ENCODE data around the gene SLC6A9.

The SLC6A9 gene

DNA sequence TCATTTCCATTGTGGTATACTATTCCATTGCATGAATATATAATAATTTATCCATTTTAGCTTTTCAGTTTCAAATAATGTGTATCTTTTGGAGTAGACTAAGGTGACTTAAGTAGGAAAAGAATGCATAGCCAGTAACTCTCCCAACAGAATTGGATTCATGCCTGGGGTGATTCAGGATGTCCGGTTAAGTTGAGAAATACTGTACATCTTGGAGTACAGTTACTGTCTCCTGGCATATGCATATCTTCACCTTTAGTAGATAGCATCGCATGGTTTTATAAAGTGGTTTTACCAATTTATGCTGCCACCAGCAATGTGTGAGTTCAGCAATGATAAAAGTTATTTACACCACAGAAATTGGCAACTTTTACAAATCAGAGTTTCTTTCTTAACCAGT, 18.6 kb upstream of the SLC6A9 start:
- in situ Hi-C loops (cut with MboI; ENCODE audit: low sequenced_read_pairs): no loop called here

DNA sequence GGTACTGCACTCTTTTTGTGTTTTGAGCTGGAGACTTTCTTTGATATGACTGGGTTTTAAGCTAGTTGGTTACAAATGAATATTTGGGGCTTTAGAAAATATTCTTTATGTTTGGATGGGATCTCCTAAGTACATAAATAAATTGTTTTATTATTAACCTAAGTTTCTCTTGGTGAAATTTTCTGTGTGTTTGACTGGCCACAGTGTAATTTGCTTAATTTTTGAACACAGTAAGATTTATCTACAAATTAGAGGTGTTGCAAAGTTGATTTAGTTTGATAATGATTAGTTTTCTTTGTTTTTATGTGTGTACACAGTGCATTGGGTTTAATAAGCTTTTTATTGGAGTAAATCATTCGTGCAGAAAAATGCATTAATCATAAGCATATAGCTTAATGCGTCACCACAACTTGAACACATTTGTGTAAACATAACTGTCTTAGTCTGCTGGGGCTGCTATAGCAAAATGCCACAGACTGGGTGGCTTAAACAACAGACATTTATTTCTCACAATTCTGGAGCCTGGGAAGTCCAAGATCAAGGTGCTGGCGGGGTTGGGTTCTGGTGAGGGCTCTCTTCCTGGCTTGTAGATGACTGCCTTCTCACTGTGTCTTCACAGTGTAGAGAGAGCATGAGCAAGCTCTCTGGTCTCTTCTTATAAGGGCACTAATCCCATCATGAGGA, 17.4 kb upstream of the SLC6A9 start:
- in situ Hi-C loops (cut with MboI; ENCODE audit: low sequenced_read_pairs): no loop called here

- in situ Hi-C loops (cut with MboI; ENCODE audit: low sequenced_read_pairs): no loop called here
Measured at GRCh38 chr1:44047131-44047530, 15.9 kb upstream of the SLC6A9 start.

GRCh38 chr1:44045064-44045463, 13.8 kb upstream of the SLC6A9 start:
- in situ Hi-C loops (cut with MboI; ENCODE audit: low sequenced_read_pairs): no loop called here

DNA sequence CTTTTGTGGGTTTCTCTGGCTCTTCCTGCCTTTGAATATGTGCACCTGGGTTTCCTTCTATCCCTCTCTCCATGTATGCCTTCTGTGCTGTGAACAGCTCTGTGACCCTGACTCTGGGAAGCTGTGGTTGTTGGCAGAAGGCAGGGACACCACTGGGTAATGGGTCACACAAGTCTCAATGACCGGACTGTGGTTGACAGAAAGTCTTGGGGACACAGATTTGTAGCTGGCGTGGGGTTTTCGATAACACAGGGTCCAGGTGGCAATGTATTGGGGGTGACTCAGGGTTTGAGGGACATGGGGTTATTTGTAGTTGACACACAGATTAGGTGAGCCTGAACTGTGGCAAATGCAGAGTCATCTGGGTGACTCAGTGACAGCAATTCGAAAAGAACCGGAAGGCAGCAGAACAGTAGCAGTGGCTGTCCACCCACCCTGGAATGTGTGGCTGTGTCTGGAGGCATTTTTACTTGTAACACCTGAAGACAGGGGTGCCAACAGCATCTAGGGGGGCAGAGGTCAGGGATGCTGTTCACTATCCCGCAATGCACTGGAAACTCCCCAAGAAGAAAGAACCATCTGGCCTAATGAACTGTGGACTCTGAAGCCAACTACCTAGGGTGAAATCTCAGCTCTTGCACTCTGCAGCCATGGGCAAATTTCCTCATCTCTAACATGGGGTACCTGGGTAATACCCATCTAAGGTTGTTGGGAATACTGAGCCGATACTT, 13.0 kb upstream of the SLC6A9 start:
- in situ Hi-C loops (cut with MboI; ENCODE audit: low sequenced_read_pairs): no loop called here

GRCh38 chr1:44043176-44044070, 12.2 kb upstream of the SLC6A9 start:
- in situ Hi-C loops (cut with MboI; ENCODE audit: low sequenced_read_pairs): no loop called here

DNA sequence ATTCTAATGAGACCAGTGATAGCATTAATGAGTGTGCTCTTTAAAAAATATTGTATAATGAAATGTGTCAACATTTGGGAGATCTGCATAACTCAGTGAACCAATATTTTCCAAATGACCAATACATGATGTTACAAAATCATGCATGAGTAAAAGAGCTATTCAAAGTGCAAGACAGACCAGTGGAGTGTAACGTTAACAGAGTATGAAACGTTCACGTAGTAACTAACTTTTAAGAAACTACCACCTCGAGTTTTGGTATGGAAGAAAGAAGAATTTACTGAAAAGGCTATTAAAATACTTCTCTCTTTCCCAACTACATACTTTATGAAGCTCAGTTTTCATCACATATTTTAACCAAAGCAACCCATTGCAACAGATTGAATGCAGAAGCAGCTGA, 9.6 kb upstream of the SLC6A9 start:
- in situ Hi-C loops (cut with MboI; ENCODE audit: low sequenced_read_pairs): no loop called here

- in situ Hi-C loops (cut with MboI; ENCODE audit: low sequenced_read_pairs): no loop called here
Measured at GRCh38 chr1:44040418-44040817, 9.2 kb upstream of the SLC6A9 start.

GRCh38 chr1:44038876-44039657, 7.8 kb upstream of the SLC6A9 start:
- in situ Hi-C loops (cut with MboI; ENCODE audit: low sequenced_read_pairs): no loop called here

GRCh38 chr1:44037154-44037553, 5.9 kb upstream of the SLC6A9 start:
- in situ Hi-C loops (cut with MboI; ENCODE audit: low sequenced_read_pairs): no loop called here

GRCh38 chr1:44036409-44037139, 5.3 kb upstream of the SLC6A9 start:
- in situ Hi-C loops (cut with MboI; ENCODE audit: low sequenced_read_pairs): no loop called here

DNA sequence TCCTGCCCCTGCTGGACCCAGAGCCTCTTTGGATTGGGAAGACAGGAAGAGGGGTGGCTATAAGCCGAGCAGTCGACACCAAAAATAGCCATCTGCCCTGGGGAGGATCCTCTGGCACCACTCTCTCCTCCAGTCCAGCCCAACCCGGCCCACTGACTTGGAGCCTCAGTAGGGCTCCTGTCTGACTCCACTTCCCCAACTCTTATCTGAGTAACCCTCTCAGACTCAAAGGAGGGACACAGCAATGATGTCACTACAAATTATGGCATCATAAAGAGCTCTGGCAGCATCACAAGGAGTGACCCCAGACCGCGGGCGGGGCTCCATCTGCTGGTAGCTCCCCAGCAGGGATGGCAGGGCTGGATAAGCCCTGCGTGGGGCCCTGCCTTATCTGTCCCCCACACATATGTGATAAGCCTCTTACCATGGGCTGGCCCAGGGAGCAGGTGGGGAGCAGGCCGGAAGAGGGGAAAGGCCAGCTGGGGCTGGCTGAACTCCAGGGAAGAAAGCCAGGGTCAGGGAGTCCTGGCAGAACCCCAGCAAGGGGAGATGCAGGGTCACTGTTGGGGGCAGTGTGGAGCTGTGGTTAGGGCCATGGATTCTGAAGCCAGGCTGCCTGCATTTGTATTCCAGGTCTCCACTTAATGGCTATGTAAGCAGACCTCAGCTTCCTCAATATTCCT, 4.6 kb upstream of the SLC6A9 start:
- in situ Hi-C loops (cut with MboI; ENCODE audit: low sequenced_read_pairs): no loop called here

GRCh38 chr1:44034976-44035716, 3.9 kb upstream of the SLC6A9 start:
- in situ Hi-C loops (cut with MboI; ENCODE audit: low sequenced_read_pairs): no loop called here

GRCh38 chr1:44034423-44034822, 3.2 kb upstream of the SLC6A9 start:
- in situ Hi-C loops (cut with MboI; ENCODE audit: low sequenced_read_pairs): no loop called here

GRCh38 chr1:44033756-44034155, 2.5 kb upstream of the SLC6A9 start:
- in situ Hi-C loops (cut with MboI; ENCODE audit: low sequenced_read_pairs): no loop called here

DNA sequence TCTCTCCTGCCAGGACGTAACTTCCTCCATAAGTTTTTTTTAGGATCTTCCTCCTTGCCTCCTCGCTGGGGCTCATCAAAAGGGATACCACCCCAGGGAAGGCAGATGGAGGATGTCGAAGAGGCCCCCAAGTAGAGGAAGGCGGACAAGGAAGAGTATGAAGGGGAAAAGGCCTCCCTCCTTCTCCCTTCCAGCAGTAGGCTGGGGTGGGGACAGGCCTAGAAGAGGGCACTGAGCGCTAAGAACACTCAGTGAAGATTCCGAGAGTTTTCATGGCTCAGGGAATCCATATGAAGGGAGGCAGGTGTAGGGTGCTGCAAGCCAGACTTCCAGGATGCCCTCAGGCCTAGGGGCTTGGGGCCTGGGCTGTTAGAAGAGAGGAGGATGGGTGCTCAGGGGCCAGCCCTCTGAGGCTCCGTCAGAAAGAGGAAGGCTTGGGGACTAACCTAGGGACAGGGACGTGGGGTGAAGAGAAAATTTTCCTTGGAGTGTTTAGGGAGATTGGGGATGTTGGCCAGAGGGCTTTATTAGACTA, 1.8 kb upstream of the SLC6A9 start:
- in situ Hi-C loops (cut with MboI; ENCODE audit: low sequenced_read_pairs): no loop called here

DNA sequence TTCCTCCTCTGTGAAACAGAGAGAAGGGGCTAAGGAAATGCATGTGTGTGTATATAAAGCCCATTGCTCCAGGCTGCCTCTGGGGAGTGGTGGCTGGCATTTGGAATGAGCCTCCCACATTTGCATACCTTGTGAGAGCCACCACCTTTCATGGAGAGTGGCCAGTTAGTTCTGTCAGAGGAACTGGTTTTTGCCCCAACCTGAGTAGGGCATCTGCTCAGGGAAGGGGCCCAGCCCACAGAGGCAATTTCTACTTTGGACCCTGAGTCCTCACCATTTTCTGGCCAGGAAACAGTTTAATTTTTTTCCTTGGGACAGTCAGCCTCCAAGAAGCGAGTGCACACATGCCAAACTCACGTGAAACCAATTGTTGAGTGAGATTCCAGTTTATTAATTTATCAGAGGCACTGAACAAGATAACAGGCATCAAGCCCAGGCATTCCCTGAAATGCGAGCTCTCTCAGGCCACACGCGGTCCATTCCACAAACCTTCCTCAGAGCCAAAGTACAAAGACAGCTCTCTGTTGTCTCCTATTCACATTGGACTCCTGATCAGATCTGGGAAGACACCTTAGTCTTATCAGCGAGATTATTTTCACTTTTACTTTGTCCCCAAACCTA, 1.0 kb upstream of the SLC6A9 start:
- in situ Hi-C loops (cut with MboI; ENCODE audit: low sequenced_read_pairs): no loop called here

DNA sequence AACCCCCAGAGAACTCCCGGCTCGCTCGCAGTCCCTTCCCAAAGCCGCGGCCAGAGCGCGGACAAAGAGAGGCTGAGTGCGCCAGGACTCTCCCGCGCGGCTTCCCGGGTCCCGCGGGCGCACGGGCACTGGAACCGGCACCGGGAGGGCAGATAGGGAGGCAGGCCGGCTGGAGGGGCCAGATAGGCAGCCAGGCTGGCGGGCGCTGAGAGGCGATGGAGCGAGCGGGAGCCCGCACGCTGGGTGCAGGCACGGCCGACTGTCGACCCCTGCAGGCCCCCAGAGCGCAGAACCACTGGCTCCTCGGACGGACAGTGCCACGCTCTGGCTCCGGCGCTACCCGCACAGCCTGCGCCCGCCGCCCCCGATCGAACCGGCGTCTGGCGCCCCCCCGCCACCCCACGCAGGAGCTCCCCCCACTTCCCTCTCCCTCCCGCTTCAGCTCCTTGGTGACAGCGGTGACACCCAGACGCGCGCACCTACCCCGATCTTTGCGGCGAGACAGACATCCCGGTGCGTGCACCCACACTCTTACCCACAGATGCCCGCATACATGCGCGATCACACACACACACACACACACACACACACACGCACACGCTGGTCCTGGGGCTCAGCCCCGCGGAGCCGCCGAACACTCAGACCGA, 534 bp downstream of the SLC6A9 start:
- in situ Hi-C loops (cut with MboI; ENCODE audit: low sequenced_read_pairs): no loop called here
